Suprapubic skin (tissue), 4 donors: ENCODE measurements around the gene DOCK11. TPM values are rescaled to one million over a fixed set of nuclear protein-coding genes. Genes with fewer than 3 reads are reported as not detected.

ENCODE experiments used
- DNase-seq, 2 donors: peaks; one replicate each; pipeline ENCODE4 v3.0.0-alpha.2; 2019; ENCODE audit warnings: low spot score in 2 of 2
- H3K27ac ChIP-seq: fragments of 200-600 bp; sonication (generic); one replicate; pipeline ENCODE4 v1.5.1; 2019
- H3K27me3 ChIP-seq: fragments of 200-600 bp; sonication (generic); one replicate; pipeline ENCODE4 v1.5.1; 2019
- H3K36me3 ChIP-seq: fragments of 200-600 bp; sonication (generic); one replicate; pipeline ENCODE4 v1.5.1; 2019
- H3K4me1 ChIP-seq: fragments of 200-600 bp; sonication (generic); one replicate; pipeline ENCODE4 v1.5.1; 2019
- H3K4me3 ChIP-seq: fragments of 200-600 bp; sonication (generic); one replicate; pipeline ENCODE4 v1.5.1; 2019; ENCODE audit warnings: mild to moderate bottlenecking
- H3K9me3 ChIP-seq: fragments of 200-600 bp; sonication (generic); one replicate; pipeline ENCODE4 v1.5.1; 2019
- EP300 ChIP-seq: sonication (generic); formaldehyde crosslinking; IDR thresholded peaks from one replicate; pipeline ENCODE4 v1.6.1; 2017; ENCODE audit warnings: antibody characterized with exemption
- POLR2A ChIP-seq, 2 donors: fragments of 450-650 bp; IDR thresholded peaks; one replicate each; pipeline ENCODE4 v1.6.1; 2017; ENCODE audit warnings: antibody characterized with exemption in 2 of 2, mild to moderate bottlenecking in 2 of 2, moderate library complexity in 2 of 2
- POLR2AphosphoS5 ChIP-seq, 3 donors: sonication (generic); formaldehyde crosslinking; IDR thresholded peaks; one replicate each; pipeline ENCODE4 v1.6.1; 2017; ENCODE audit warnings: antibody characterized with exemption in 3 of 3
- WGBS: methylation state at CpG from one replicate; pipeline ENCODE4 v1.1.5; 2018; 5-methylcytosine and 5-hydroxymethylcytosine counted together
- total RNA-seq, 4 donors: library from RNA; depleted of rRNA; stranded (reverse); fragments of >200 nt; gene quantifications; one replicate each; pipeline ENCODE4 v1.1.0, GENCODE V29; 2016
- TF ChIP-seq, protein P1 (sequence below), 2 donors: fragments of 200-600 bp in 1 of 2; fragments of 450-650 bp in 1 of 2; sonication (generic) in 1 of 2; IDR thresholded peaks; one replicate each; pipeline ENCODE4 v1.5.1; 2016 to 2019; ENCODE audit warnings: antibody characterized with exemption in 2 of 2, mild to moderate bottlenecking in 1 of 2, moderate library complexity in 1 of 2

Gene DOCK11
- total RNA-seq, 4 donors from 2014 or later, result 3.9 to 9.4 (median 5.7) TPM

DNA sequence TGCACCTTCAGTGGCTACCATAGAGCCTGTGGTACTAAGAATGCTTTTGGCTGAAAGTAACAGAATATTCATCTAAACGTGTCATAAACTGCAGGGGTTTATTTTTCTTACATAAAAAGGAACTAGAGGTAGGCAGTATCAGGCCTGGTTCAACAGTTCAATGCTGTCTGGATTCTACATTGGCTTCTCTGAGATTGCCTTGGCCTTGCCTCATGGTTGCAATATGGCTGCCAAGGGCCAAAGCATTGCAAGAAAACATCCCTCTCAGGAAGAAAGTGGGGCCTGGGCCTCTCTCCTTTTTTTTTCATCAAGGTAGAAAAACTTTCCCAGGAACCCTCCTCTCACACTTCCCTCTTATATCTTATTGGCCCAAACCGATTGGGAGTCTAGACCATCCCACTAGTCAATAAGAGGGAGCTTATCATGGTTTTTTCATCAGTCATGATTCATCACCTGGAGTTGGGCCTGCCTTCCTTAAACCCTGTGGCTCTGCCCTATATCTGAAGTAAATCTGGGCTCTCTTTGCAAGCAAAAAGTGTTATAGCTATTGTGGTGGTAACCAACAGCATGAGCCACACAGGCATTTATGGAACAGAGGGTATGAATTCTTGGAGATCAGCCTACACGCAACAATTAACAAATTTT, 1.8 kb upstream of the DOCK11 start:
- TF ChIP-seq, protein P1, sequence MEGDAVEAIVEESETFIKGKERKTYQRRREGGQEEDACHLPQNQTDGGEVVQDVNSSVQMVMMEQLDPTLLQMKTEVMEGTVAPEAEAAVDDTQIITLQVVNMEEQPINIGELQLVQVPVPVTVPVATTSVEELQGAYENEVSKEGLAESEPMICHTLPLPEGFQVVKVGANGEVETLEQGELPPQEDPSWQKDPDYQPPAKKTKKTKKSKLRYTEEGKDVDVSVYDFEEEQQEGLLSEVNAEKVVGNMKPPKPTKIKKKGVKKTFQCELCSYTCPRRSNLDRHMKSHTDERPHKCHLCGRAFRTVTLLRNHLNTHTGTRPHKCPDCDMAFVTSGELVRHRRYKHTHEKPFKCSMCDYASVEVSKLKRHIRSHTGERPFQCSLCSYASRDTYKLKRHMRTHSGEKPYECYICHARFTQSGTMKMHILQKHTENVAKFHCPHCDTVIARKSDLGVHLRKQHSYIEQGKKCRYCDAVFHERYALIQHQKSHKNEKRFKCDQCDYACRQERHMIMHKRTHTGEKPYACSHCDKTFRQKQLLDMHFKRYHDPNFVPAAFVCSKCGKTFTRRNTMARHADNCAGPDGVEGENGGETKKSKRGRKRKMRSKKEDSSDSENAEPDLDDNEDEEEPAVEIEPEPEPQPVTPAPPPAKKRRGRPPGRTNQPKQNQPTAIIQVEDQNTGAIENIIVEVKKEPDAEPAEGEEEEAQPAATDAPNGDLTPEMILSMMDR (IDR thresholded peaks at IDR 0.05), result no peak
- TF ChIP-seq EP300 (no peak), POLR2AphosphoS5 (IDR thresholded peaks at IDR 0.05) (no peak), POLR2A (IDR thresholded peaks at IDR 0.05) (no peak)
- Histone ChIP-seq H3K4me1 (no peaks in the 10 kb centered on the region), H3K36me3 (no peaks in the 10 kb centered on the region), H3K27me3 (no peaks in the 10 kb centered on the region), H3K27ac (no peak overlapping the region), H3K4me3 (no peak overlapping the region), H3K9me3 (no peaks in the 10 kb centered on the region)
- 78% methylated on average over 3 of the region's 3 CpGs for WGBS
- no peak for DNase-seq

DNA sequence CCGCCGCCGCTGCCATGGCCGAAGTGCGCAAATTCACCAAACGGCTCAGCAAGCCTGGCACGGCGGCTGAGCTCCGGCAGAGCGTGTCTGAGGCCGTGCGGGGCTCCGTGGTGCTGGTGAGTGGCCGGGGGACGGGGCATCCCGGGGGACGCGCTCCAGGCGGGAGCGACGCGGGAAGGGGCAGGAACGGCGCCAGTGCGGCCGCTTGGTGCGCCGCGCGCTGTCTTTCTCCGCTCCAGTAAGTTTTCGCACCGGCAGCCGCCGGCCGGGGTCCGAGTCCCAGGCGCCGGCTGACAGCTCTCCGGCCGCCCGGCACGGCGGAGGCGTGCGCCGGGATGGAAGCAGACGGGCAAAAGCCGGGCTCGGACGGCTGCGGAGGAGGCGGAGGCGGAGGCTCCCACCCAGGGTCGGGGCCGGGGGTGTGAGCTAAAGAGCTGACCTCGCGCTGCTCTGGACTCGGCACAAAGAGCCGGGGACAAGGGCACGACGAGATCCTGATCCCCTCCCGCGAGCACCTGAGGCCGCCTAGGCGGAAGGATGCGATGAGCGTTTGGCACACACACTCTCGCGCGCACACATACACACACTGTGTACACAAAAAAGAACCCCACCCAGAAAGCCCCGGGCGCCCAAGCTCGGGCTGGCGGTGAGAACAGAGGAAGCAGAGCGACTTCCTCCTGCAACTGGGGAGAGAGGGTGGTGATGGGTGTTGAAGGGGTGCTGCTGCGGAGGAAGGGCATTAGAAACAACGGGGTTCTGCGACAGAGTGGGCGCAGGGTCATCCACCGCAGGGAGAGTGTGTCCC, 545 bp downstream of the DOCK11 start:
- Histone ChIP-seq H3K27me3 (no peaks in the 10 kb centered on the region), H3K27ac (peak overlapping the region; percentile 87), H3K9me3 (no peaks in the 10 kb centered on the region), H3K4me3 (peak overlapping the region; percentile 70), H3K4me1 (no peaks in the 10 kb centered on the region), H3K36me3 (no peaks in the 10 kb centered on the region)
- DNase-seq, result peak in 1 of 2 donors; percentile 72
- TF ChIP-seq, protein P1 (IDR thresholded peaks at IDR 0.05), result no peak
- TF ChIP-seq POLR2AphosphoS5 (IDR thresholded peaks at IDR 0.05), result no peak
- no peak for TF ChIP-seq POLR2A (IDR thresholded peaks at IDR 0.05)
- no peak for TF ChIP-seq EP300
- WGBS, result 37% methylated on average over 62 of the region's 81 CpGs

DNA sequence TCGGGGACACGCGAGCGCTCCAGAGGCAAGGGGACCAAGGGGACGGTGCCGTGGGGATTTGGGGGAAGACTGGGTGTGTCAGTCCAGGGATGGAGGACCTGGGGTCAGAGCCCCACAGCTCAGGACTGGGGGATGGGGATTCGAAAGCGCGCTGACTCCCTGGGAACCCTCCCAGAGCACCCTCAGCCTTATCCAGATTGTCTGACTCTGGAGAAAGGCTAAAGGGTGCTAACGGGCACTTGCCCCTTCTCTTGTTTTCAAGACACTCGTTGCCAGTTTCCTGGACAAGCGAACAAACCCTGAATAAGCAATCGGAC, 1.1 kb downstream of the DOCK11 start:
- no peak for DNase-seq
- TF ChIP-seq POLR2A (IDR thresholded peaks at IDR 0.05) (no peak), EP300 (no peak), POLR2AphosphoS5 (IDR thresholded peaks at IDR 0.05) (no peak)
- TF ChIP-seq, protein P1 (IDR thresholded peaks at IDR 0.05), result no peak
- 24% methylated on average over 13 of the region's 13 CpGs for WGBS
- Histone ChIP-seq H3K4me1 (no peaks in the 10 kb centered on the region), H3K4me3 (peak overlapping the region; percentile 70), H3K36me3 (no peaks in the 10 kb centered on the region), H3K27me3 (no peaks in the 10 kb centered on the region), H3K9me3 (no peaks in the 10 kb centered on the region), H3K27ac (peak overlapping the region; percentile 87)

- Histone ChIP-seq H3K9me3 (no peaks in the 10 kb centered on the region), H3K27ac (peak overlapping the region; percentile 87), H3K27me3 (no peaks in the 10 kb centered on the region), H3K4me3 (peak overlapping the region; percentile 70), H3K4me1 (no peaks in the 10 kb centered on the region), H3K36me3 (no peaks in the 10 kb centered on the region)
- TF ChIP-seq, protein P1 (IDR thresholded peaks at IDR 0.05), result no peak
- TF ChIP-seq POLR2AphosphoS5 (IDR thresholded peaks at IDR 0.05) (no peak), POLR2A (IDR thresholded peaks at IDR 0.05) (no peak), EP300 (no peak)
- no peak for DNase-seq
- 52% methylated on average over 7 of the region's 7 CpGs for WGBS
These were observed 1.7 kb downstream of the DOCK11 start for GRCh38 chrX:118497180-118497818.

DNA sequence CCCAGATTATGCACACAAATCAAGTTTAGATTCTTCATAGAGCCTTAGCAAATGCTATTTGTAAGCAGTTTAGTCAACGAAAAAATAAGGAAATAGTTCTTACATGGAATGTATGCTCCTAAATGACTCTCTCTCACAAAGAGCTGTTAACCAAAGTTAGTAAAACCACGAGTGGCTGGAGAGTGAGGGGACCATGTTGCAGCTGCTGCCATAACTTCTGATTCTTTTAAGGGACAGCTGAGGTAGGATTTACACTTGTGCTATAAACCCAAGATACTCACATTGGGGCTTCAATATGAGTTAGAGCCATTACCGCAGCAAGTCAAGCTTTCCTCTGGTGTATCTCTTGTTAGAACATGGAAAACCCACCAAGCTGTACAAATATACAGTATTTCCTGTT, 2.7 kb downstream of the DOCK11 start:
- no peak overlapping the region for H3K27ac ChIP-seq
- WGBS, result 55% methylated on average over 3 of the region's 3 CpGs

More for the DNA sequence above, 2.7 kb downstream of the DOCK11 start:
- Histone ChIP-seq H3K9me3 (no peaks in the 10 kb centered on the region), H3K27me3 (no peaks in the 10 kb centered on the region), H3K36me3 (no peaks in the 10 kb centered on the region), H3K4me1 (no peaks in the 10 kb centered on the region), H3K4me3 (peak overlapping the region; percentile 70)
- no peak for DNase-seq
- TF ChIP-seq POLR2AphosphoS5 (IDR thresholded peaks at IDR 0.05) (no peak), EP300 (no peak), POLR2A (IDR thresholded peaks at IDR 0.05) (no peak)
- TF ChIP-seq, protein P1 (IDR thresholded peaks at IDR 0.05), result no peak
